ENCODE data around the gene FHDC1. TPM values are rescaled to one million over a fixed set of nuclear protein-coding genes. Genes with fewer than 3 reads are reported as not detected.
A peak's percentile ranks its signal among the peaks of the same experiment; 100 is the strongest.

FHDC1 gene
- total and polyA plus RNA-seq, 7 experiments from 2014 or later: 0.04 to 0.19 (median 0.10) TPM; not detected in 1

DNA sequence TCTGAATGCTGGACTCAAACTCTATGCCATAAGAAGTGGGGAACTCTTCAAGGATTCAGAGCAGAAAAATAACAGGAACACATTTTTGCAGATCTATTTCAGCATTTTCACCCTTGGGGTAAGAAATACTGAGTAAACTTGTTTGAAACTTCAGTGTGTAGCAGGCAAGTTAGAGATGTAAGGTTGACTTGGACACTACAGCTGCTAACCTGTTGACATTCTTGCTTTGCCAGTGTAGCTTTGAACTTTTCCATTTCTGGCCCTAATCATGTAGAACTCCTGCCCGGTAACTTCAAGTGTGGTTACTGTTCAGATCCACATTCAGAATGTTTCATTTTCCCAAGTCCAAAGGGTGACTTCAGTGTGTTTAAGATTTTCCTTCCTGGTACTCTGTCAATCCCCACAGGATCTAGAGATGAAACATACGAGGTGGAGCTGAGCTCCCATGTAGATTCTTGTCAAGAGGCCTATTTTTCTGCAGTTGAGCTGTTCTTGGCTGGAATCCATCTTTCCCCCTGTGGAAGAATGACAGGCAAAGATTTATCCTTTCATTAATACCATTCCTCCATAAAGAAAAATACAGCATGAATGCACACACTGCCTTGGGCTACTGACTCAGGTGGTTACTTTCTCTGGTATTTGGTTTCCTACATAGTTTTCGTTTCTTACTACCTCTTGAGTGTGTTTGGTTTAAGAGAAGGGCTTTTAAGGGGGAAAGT is 34.1 kb downstream of the FHDC1 start:
- Mint-ChIP-seq H3K9me3 (no peaks in the 10 kb centered on the region), H3K4me3 (no peak overlapping the region), H3K27me3 (peaks cover 0 to 2% (median 0%) of the 10 kb centered on the region in 5 donors), H3K36me3 (no peaks in the 10 kb centered on the region), H3K4me1 (no peaks in the 10 kb centered on the region), H3K27ac (no peak overlapping the region)
- Histone ChIP-seq H3K27me3 (ENCODE audit: control insufficient read depth in 2 of 2, insufficient read depth in 2 of 2, low read length in 2 of 2) (no peaks in the 10 kb centered on the region), H3K9me3 (ENCODE audit: control insufficient read depth in 2 of 3, low read length in 3 of 3) (no peaks in the 10 kb centered on the region), H3K4me3 (ENCODE audit: low read length) (no peak overlapping the region), H3K36me3 (ENCODE audit: control insufficient read depth in 2 of 3, insufficient read depth in 3 of 3, low read length in 3 of 3) (no peaks in the 10 kb centered on the region), H3K4me1 (ENCODE audit: control insufficient read depth in 2 of 2, insufficient read depth in 2 of 2, low read length in 2 of 2) (no peaks in the 10 kb centered on the region), H3K27ac (ENCODE audit: low read depth, low read length) (no peak overlapping the region)
- ATAC-seq: no peak
- ChIA-PET POLR2A (no interaction called here), CTCF (no interaction called here)
- no peak for DNase-seq
- intact Hi-C loops (cut with micrococcal nuclease): no loop called here

GRCh38 chr4:152971053-152971452 is 34.9 kb downstream of the FHDC1 start:
- no peak overlapping the region for H3K4me3 Mint-ChIP-seq
- no peaks in the 10 kb centered on the region for H3K9me3 Mint-ChIP-seq
- peaks cover 0 to 2% (median 0%) of the 10 kb centered on the region in 5 donors for H3K27me3 Mint-ChIP-seq
- no peak overlapping the region for H3K4me3 ChIP-seq (ENCODE audit: low read length)
- no peaks in the 10 kb centered on the region for H3K9me3 ChIP-seq (ENCODE audit: control insufficient read depth in 2 of 3, low read length in 3 of 3)
- no peaks in the 10 kb centered on the region for H3K27me3 ChIP-seq (ENCODE audit: control insufficient read depth in 2 of 2, insufficient read depth in 2 of 2, low read length in 2 of 2)
- no peaks in the 10 kb centered on the region for H3K36me3 ChIP-seq (ENCODE audit: control insufficient read depth in 2 of 3, insufficient read depth in 3 of 3, low read length in 3 of 3)
- intact Hi-C loops (cut with micrococcal nuclease): no loop called here
- no peaks in the 10 kb centered on the region for H3K36me3 Mint-ChIP-seq
- CTCF ChIA-PET: no interaction called here
- DNase-seq (no peak), ATAC-seq (no peak)
- H3K4me1 Mint-ChIP-seq: no peaks in the 10 kb centered on the region
- no peaks in the 10 kb centered on the region for H3K4me1 ChIP-seq (ENCODE audit: control insufficient read depth in 2 of 2, insufficient read depth in 2 of 2, low read length in 2 of 2)
- H3K27ac ChIP-seq (ENCODE audit: low read depth, low read length): no peak overlapping the region
- H3K27ac Mint-ChIP-seq: no peak overlapping the region
- POLR2A ChIA-PET: no interaction called here

- CTCF ChIA-PET: no interaction called here
- POLR2A ChIA-PET: interaction anchor here (0.6 kb wide), 1 partner anchor 1889 kb away, joined by 3 read pairs; no protein-coding TSS in a partner anchor
- no peaks in the 10 kb centered on the region for H3K9me3 ChIP-seq (ENCODE audit: control insufficient read depth in 2 of 3, low read length in 3 of 3)
- H3K4me3 ChIP-seq (ENCODE audit: low read length): no peak overlapping the region
- Mint-ChIP-seq H3K36me3 (no peaks in the 10 kb centered on the region), H3K4me1 (no peaks in the 10 kb centered on the region), H3K27me3 (no peaks in the 10 kb centered on the region), H3K4me3 (no peak overlapping the region), H3K27ac (peak overlapping the region in 1 of 9 donors; percentile 55), H3K9me3 (no peaks in the 10 kb centered on the region)
- intact Hi-C loops (cut with micrococcal nuclease): no loop called here
- ATAC-seq (no peak), DNase-seq (no peak)
- H3K27ac ChIP-seq (ENCODE audit: low read depth, low read length): no peak overlapping the region
- H3K4me1 ChIP-seq (ENCODE audit: control insufficient read depth in 2 of 2, insufficient read depth in 2 of 2, low read length in 2 of 2): no peaks in the 10 kb centered on the region
- H3K27me3 ChIP-seq (ENCODE audit: control insufficient read depth in 2 of 2, insufficient read depth in 2 of 2, low read length in 2 of 2): no peaks in the 10 kb centered on the region
- H3K36me3 ChIP-seq (ENCODE audit: control insufficient read depth in 2 of 3, insufficient read depth in 3 of 3, low read length in 3 of 3): no peaks in the 10 kb centered on the region
Observed at GRCh38 chr4:152972821-152973628, 36.9 kb downstream of the FHDC1 start.

DNA sequence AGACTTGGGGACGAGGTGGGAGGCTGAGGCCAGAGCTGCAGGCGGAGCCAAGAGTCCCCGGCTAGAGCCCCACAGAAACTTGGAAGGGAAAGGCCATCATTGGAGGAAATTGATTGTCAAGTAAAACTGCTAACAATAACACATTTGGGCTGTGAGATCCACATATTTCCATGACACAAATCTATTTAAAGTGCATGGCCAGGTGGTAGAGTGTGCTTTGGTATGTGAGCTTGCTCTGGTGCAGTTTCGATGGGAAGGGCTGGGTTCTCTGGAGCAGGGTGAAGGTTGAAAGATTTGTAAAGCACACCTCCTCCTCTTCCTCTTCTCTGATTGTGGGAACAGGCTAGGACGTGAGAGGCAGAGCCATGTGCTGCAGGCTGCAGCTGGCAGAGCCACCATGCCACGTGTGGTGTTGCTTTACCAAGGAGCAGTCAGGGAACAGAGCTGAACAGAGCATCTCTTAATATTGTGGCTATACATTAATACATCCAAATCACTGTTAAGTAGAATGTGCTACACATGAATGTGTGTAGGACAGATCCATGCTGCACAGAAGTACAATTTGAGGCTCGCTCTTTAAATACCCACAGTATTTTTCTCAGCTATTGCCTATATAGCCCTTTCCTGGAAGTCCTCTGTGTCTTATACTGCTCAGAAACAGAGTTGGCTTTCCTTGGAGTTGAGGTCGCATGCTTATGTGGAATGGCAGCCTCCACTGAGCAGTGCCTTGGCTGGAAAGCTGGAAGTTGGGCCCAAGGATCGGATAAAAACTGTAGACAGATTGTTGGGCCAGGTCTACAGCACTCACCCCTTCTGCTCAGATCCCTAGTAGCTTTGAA is 37.7 kb downstream of the FHDC1 start:
- H3K27ac Mint-ChIP-seq: peak overlapping the region in 1 of 9 donors; percentile 55
- no peaks in the 10 kb centered on the region for H3K36me3 ChIP-seq (ENCODE audit: control insufficient read depth in 2 of 3, insufficient read depth in 3 of 3, low read length in 3 of 3)
- H3K9me3 Mint-ChIP-seq: no peaks in the 10 kb centered on the region
- no peaks in the 10 kb centered on the region for H3K9me3 ChIP-seq (ENCODE audit: control insufficient read depth in 2 of 3, low read length in 3 of 3)
- no peaks in the 10 kb centered on the region for H3K27me3 Mint-ChIP-seq
- no peaks in the 10 kb centered on the region for H3K4me1 Mint-ChIP-seq
- no peaks in the 10 kb centered on the region for H3K4me1 ChIP-seq (ENCODE audit: control insufficient read depth in 2 of 2, insufficient read depth in 2 of 2, low read length in 2 of 2)
- CTCF ChIA-PET: no interaction called here
- no peaks in the 10 kb centered on the region for H3K27me3 ChIP-seq (ENCODE audit: control insufficient read depth in 2 of 2, insufficient read depth in 2 of 2, low read length in 2 of 2)
- ATAC-seq: no peak
- POLR2A ChIA-PET: interaction anchor here (0.6 kb wide), 1 partner anchor 1890 kb away, joined by 3 read pairs; no protein-coding TSS in a partner anchor
- no peak overlapping the region for H3K4me3 ChIP-seq (ENCODE audit: low read length)
- intact Hi-C loops (cut with micrococcal nuclease): no loop called here
- no peak overlapping the region for H3K27ac ChIP-seq (ENCODE audit: low read depth, low read length)
- DNase-seq: no peak
- H3K36me3 Mint-ChIP-seq: no peaks in the 10 kb centered on the region
- no peak overlapping the region for H3K4me3 Mint-ChIP-seq

GRCh38 chr4:152974468-152975379 is 38.6 kb downstream of the FHDC1 start:
- H3K27me3 ChIP-seq (ENCODE audit: control insufficient read depth in 2 of 2, insufficient read depth in 2 of 2, low read length in 2 of 2): no peaks in the 10 kb centered on the region
- ChIA-PET CTCF (no interaction called here), POLR2A (no interaction called here)
- no peak for ATAC-seq
- Mint-ChIP-seq H3K4me1 (no peaks in the 10 kb centered on the region), H3K9me3 (no peaks in the 10 kb centered on the region), H3K27me3 (no peaks in the 10 kb centered on the region), H3K36me3 (no peaks in the 10 kb centered on the region), H3K27ac (no peak overlapping the region), H3K4me3 (no peak overlapping the region)
- no peaks in the 10 kb centered on the region for H3K4me1 ChIP-seq (ENCODE audit: control insufficient read depth in 2 of 2, insufficient read depth in 2 of 2, low read length in 2 of 2)
- H3K9me3 ChIP-seq (ENCODE audit: control insufficient read depth in 2 of 3, low read length in 3 of 3): no peaks in the 10 kb centered on the region
- no peaks in the 10 kb centered on the region for H3K36me3 ChIP-seq (ENCODE audit: control insufficient read depth in 2 of 3, insufficient read depth in 3 of 3, low read length in 3 of 3)
- H3K27ac ChIP-seq (ENCODE audit: low read depth, low read length): no peak overlapping the region
- DNase-seq: no peak
- no peak overlapping the region for H3K4me3 ChIP-seq (ENCODE audit: low read length)
- intact Hi-C loops (cut with micrococcal nuclease): no loop called here
